ENCODE results near the gene C1orf174.

- TF ChIP-seq CTCF (conservative IDR thresholded peaks at IDR 0.05 in 1 of 2, IDR thresholded peaks at IDR 0.05 in 1 of 2; ENCODE audit: low read depth in 1 of 2, low read length in 2 of 2) (no peak), EZH2 (IDR thresholded peaks at IDR 0.05; ENCODE audit: low read length, missing control alignments) (no peak)
Observed at GRCh38 chr1:3884966-3885365, 15.1 kb downstream of the C1orf174 start.

All from fibroblast of lung (primary cell).